Measurements from ENCODE around the gene CAPN9. TPM values are rescaled to one million over a fixed set of nuclear protein-coding genes. Genes with fewer than 3 reads are reported as not detected.

CAPN9 gene
- total and polyA plus RNA-seq, 2 donors (not counting 3 experiments of a cell fraction or from before 2014, with no cell fraction given), result not detected

DNA sequence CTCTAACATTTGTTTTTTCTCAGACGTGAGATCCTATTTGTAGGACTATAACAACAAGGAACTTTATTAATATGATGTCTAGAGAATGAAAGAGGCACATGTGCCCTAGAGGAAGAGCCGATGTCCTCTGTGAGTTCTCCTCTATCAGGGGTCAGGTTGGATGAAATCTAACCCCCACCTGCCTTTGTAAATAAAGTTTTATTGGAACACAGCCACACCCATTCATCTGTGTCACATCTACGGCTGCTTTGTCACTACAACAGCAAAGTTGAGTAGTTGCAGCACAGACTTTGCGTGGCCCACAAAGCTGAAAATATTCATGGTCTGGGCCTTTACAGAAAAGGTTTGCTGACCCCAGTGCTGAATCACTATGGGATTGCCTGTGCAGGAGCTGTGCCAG, 571 bp upstream of the CAPN9 start:
- intact Hi-C loops (cut with micrococcal nuclease), result no loop called here
- Histone ChIP-seq H3K27ac (ENCODE audit: insufficient read depth, low read depth, low read length) (no peak overlapping the region), H2AFZ (ENCODE audit: low read depth, low read length) (no peak overlapping the region), H3K4me3 (replicated peaks in 1 of 3; ENCODE audit: insufficient read depth in 1 of 3, low read depth in 1 of 3, low read length in 3 of 3) (no peak overlapping the region), H3K9ac (replicated peaks; ENCODE audit: extremely low read depth, insufficient read depth, low read length) (no peak overlapping the region), H3K36me3 (ENCODE audit: control insufficient read depth in 2 of 2, extremely low read depth in 1 of 2, insufficient read depth in 2 of 2, low read length in 2 of 2) (no peaks in the 10 kb centered on the region), H3K4me1 (ENCODE audit: control insufficient read depth, extremely low read depth, insufficient read depth, low read length) (no peaks in the 10 kb centered on the region), H3K9me3 (replicated peaks; ENCODE audit: control insufficient read depth, insufficient read depth, low read length) (no peaks in the 10 kb centered on the region), H3K9me1 (replicated peaks; ENCODE audit: control insufficient read depth, extremely low read depth, insufficient read depth, low read length) (no peaks in the 10 kb centered on the region), H4K20me1 (replicated peaks; ENCODE audit: control insufficient read depth, extremely low read depth, insufficient read depth, low read length) (no peaks in the 10 kb centered on the region), H3K79me2 (ENCODE audit: control insufficient read depth, insufficient read depth, low read length) (no peaks in the 10 kb centered on the region), H3K27me3 (ENCODE audit: control insufficient read depth in 2 of 2, insufficient read depth in 2 of 2, low read length in 2 of 2) (no peaks in the 10 kb centered on the region), H3K4me2 (ENCODE audit: insufficient read depth, low read length) (no peak overlapping the region)
- ChIA-PET POLR2A (no interaction called here), CTCF (no interaction called here)
- no TSS peak for BruUV-seq (replicated peaks)
- FAIRE-seq (no peak), DNase-seq (ENCODE audit: low read depth, low spot score) (no peak)
- TF ChIP-seq, protein P1, sequence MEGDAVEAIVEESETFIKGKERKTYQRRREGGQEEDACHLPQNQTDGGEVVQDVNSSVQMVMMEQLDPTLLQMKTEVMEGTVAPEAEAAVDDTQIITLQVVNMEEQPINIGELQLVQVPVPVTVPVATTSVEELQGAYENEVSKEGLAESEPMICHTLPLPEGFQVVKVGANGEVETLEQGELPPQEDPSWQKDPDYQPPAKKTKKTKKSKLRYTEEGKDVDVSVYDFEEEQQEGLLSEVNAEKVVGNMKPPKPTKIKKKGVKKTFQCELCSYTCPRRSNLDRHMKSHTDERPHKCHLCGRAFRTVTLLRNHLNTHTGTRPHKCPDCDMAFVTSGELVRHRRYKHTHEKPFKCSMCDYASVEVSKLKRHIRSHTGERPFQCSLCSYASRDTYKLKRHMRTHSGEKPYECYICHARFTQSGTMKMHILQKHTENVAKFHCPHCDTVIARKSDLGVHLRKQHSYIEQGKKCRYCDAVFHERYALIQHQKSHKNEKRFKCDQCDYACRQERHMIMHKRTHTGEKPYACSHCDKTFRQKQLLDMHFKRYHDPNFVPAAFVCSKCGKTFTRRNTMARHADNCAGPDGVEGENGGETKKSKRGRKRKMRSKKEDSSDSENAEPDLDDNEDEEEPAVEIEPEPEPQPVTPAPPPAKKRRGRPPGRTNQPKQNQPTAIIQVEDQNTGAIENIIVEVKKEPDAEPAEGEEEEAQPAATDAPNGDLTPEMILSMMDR (IDR thresholded peaks at IDR 0.05; ENCODE audit: extremely low read depth in 1 of 2, insufficient read depth in 1 of 2, low read depth in 1 of 2, low read length in 2 of 2), result no peak
- no peak for TF ChIP-seq EZH2 (IDR thresholded peaks at IDR 0.05; ENCODE audit: borderline replicate concordance, low read depth, low read length, severe bottlenecking)
- no peak for TF ChIP-seq FOS (IDR thresholded peaks at IDR 0.05; ENCODE audit: borderline replicate concordance, insufficient read depth, low read length)
- TF ChIP-seq GATA2 (IDR thresholded peaks at IDR 0.05; ENCODE audit: insufficient read depth, insufficient read length, low read depth, low read length), result no peak
- TF ChIP-seq POLR2A (IDR thresholded peaks at IDR 0.05; ENCODE audit: low read depth, low read length), result no peak
- no peak for TF ChIP-seq POLR2AphosphoS5 (IDR thresholded peaks at IDR 0.05; ENCODE audit: insufficient read depth, low read depth, low read length)
- TF ChIP-seq, protein P2, sequence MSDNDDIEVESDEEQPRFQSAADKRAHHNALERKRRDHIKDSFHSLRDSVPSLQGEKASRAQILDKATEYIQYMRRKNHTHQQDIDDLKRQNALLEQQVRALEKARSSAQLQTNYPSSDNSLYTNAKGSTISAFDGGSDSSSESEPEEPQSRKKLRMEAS (IDR thresholded peaks at IDR 0.05; ENCODE audit: insufficient read depth, insufficient read length), result no peak
- dilution Hi-C loops (cut with MboI; ENCODE audit: extremely low pct_ligation_motif_present, low sequenced_read_pairs), result no loop called here
